ENCODE measurements around the gene GALNT6.

GRCh38 chr12:51345681-51346080 is 45.5 kb downstream of the GALNT6 start:
- TF ChIP-seq CTCF (IDR thresholded peaks at IDR 0.05) (no peak), POLR2A (IDR thresholded peaks at IDR 0.05) (no peak)

Measured in testis (tissue), 2 donors.